ENCODE results near the gene UBAC1.
"Not testable (repeated sequence)": the region's sequence is repeated elsewhere in the genome, so short reads cannot be mapped to it uniquely, and the experiment has no call there.

Gene UBAC1

GRCh38 chr9:135911233-135911632, 49.9 kb downstream of the UBAC1 start:
- not testable (repeated sequence) for DNase-seq

- DNase-seq, result no peak
These were observed 50.4 kb downstream of the UBAC1 start for GRCh38 chr9:135910757-135911156.

DNA sequence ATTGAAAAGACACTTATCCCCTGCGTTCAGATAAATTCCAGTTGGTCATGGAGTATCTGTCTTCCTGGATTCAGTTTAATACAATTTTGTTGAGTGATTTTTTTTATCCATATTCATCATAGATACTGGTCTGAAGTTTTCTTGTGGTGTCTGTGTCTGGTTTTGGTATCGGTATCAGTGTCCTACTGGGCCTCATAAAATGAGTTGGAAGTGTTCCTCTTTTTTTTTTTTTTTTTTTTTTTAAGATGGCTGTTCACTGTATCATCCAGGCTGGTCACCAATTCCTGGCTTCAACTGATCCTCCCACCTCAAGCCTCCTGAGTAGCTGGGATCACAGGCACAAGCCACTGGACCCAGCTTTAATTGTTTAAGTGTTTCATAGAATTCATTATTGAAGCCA, 51.0 kb downstream of the UBAC1 start:
- DNase-seq, result no peak

DNA sequence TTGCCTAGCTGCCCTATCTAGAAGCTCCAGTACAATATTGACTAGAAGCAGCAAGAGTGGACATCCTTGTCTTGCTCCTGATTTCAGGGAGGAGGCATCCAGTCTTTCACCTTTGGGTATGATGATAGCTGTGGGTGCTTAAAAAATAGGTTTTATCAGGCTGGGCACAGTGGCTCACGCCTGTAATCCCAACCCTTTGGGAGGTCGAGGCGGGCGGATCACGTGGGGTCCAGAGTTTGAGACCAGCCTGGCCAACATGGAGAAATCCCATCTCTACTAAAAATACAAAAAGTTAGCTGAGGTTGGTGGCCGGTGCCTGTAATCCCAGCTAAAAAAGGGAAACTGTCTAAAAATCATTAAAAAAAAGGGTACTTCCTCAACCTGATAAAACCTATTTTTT, 51.8 kb downstream of the UBAC1 start:
- no peak for DNase-seq

- no peak for DNase-seq
These were observed 52.4 kb downstream of the UBAC1 start for GRCh38 chr9:135908754-135909204.

DNA sequence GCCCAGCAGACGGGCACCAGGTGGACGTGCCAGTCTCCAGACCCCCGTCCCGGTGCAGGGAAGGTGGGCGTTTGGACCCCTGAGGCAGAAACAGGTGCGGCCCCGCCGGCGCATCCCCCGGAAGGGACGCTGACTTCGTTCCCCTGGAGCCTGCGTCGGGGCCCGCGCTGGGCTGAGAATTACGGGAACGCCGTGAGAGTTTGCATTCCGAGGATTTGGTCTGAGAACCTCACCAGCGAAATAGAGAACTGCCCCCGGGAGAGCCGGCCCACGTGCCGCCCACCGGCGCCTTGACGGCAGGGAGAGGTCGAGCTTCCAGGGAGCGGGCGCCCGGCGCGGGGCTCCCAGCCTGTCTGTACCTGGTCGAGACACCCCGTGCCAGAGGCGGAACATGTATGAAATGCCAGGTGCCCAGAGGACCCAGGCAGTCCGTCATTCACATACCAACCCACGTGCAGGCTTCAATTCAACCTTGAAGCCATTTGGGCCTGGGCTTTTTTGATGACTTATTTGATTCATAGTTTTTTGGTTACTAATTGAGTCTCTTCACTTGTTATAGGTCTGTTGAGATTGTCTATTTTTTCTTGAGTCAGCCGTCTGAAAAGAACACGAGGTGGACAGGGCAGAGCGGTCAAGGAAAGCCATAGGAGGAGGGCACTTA, 53.0 kb downstream of the UBAC1 start:
- DNase-seq, result no peak

DNA sequence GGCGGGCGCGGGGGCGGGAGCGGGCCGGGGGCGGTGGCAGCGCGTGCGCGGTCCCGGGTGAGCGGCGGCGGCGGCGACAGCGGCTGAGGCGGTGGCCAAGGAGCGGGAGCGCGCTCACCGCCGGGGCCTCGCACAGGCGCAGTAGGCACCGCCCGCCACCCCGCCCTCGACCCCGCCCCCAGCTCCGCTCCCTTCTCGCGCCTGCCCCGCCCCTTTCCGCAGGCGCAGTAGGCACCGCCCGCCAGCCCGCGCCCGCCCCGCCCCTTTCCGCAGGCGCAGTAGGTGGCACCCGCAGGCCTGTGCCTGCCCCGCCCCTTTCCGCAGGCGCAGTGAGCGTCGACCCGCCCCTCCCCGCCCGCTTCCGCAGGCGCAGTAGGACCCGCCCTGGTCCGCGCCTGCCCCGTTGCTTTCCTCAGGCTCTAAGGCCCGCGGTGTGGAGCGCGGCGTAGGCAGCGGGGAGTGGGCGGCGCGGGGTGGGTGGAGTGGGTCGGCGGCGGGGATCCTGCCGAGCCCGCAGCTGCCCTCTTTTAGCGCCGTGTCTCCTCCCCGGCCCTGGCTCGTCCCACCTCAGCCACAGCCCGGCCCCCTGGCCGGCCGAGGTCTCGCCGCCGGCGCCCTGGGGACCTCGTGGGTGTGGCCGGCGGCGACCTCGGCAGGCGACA, 53.6 kb downstream of the UBAC1 start, which contains the start of gene CAMSAP1:
CAMSAP1 (minus strand) TSS at position 116 of the 662 bp plus-strand sequence. CDS start 387 bp downstream, outside the sequence.
- DNase-seq, result peak; percentile 86

DNA sequence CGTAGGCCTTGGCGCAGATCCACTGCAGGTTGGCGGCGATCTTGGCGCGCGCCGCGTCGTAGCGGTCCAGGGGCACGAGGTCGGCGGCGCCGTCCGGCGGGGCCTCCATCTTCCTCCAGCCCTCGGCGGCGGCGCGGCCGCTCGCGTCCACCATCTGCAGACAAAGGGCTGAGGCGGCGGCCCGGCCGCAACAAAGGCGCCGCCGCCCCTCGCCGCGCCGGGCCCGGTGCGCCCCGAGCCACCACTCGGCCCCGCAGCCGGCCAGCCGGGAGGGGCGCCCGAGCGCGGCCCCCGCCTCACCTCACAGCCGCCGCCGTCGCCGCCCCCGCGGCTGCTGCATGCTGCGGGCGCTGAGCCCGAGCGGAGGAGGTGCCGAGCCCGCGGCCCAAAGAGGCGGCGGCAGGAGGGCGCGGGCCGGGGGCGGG, 54.2 kb downstream of the UBAC1 start:
- peak; percentile 17 for DNase-seq

DNA sequence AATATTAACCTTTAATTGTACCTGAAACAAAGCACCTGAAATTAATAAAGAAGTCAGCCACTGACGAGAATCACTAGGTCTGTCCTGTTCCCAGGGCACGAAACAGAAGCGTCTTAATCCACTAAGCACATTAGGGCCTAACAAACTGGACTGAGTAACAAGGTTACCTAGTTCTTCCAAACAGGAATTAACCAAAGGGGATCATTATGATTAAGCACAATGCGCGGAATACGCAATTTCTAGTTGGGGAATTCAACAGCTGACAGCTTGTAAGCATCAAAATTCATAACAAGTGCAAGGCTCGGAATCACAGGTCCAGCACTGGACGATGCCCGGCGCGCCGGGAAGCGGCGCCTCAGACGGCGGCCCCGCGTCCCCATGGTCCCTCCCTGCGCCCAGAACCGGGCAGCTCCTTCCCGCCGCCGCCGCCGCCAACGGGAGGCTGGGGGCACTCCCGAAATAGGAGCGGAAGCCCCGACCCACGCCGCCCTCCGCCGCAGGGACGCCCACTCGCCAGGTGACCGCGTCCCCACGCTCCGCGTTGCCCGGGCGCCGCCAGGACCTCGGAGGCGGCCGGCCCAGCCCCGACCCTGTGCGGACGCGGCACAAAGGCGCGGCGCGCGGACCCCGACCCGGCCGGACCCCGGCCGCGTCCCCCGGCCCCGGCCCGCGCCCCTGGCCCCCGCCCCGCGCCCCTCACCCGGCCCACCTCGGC, 54.7 kb downstream of the UBAC1 start:
- peak; percentile 25 for DNase-seq

- no peak for DNase-seq
These were observed 55.6 kb downstream of the UBAC1 start for GRCh38 chr9:135905380-135906258.

DNA sequence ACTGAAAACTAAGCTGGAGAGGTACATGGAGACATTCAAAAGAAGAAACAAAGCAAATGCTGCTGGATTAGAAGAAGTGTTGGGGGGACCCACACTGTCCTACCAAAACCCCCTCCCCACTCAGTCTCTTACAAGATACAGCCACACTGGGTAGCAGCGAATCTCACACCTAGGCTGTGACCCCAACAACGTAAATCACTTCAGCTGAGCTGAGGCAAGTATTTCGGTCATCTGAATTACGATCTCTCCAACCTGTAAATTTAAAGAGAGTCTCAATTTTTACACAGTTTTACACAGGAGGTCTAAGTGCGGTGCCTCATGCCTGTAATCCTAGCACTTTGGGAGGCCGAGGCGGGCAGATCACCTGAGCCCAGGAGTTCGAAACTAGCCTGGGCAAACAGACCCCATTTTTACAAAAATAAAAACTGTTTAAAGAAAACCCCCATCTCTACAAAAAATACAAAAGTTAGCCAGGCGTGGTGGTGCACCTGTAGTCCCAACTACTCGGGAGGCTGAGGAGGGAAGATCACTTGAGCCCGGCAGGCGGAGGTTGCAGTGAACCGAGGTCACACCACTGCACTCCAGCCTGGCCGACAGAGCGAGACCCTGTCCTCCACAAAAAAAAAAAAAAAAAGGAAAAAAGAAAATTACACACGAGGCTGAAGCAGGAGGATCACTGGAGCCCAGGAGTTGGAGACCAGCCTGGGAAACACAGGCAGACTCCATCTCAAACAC, 57.2 kb downstream of the UBAC1 start:
- no peak for DNase-seq

- no peak for DNase-seq
These were observed 57.9 kb downstream of the UBAC1 start for GRCh38 chr9:135903358-135903656.

DNA sequence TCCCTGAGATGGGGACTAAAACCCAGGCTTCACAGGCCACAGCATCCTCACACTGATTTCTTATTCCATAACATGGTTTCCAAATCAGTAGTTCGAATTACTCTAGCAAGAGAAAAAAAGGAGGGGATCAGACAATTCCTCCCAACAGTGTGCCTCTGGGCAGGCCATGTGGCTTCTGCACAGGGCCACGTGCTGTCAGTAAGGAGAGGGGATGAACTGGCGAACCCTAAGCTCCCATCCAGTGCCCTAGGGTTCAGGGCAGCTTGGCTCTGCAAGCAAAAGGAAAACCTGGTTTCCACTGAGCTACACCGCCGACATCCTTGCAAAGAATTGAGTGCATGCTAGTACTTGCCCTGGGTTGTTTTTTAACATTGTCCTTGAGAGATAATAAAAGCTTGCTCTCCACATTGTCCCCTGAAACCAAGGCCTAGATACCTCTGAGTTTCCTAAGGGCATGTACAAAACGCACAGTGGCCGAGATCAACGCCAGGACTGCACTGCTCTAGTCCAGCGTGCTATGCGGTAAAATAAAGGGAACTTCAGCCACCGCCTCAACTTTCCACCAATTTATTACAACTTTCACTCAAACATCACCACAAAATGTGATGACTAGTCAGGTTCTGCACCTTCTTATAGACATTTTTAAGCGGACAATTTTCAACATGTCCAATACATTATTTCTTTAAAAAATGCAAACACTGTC, 58.4 kb downstream of the UBAC1 start:
- no peak for DNase-seq

DNA sequence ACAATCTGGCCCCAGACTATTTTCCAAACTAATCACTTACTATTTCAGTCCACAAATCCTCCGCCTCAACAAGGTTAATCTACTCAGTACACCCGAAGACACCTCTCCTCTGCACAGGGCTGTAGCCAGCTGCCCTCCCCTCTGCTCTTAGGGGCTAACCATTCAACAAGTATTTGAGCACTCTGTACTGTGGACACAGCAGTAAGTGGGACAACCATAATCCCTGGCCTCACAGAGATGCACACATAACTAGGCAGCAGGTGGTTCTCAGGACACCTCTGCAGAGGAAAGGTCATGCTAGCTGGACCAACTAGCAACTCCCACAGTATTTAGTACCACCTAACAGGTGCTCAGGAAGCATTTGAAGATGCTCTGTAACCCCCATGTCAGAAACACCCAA, 59.3 kb downstream of the UBAC1 start:
- DNase-seq, result no peak

GRCh38 chr9:135901031-135901758, 60.0 kb downstream of the UBAC1 start:
- no peak for DNase-seq

DNA sequence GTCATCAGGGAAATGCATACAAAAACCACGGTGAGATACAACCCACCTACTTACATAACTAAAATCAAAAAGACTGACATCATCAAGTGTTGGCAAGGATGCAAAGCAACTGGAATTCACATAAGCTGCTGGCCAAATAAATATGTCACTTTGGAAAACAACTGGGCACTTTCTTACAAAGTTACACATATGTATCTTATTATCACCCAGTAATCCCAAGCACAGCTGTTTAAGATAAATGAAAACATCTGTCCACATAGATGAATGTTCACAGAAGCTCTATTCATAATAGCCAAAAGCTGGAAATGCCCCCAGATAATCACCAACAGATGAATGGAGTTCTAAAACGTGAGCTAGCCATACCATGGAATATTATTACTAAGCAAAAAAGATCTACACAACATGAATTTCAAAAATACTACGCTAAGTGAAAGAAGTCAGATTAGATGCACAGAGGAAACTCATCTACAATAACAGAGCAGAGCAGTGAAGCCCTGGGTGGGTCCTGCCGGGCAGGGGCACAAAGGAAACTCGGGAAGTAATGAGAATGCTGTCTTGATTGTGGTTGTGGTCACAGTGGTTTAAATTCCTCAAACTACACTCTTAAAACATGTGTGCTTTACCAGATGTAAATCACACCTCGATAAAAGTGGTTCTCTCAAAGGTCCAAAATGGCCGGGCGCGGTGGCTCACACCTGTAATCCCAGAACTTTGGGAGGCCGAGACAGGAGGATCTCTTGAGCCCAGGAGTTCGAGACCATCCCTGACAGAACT, 62.4 kb downstream of the UBAC1 start:
- no peak for DNase-seq

GRCh38 chr9:135896626-135897025, 64.5 kb downstream of the UBAC1 start:
- DNase-seq, result no peak

DNA sequence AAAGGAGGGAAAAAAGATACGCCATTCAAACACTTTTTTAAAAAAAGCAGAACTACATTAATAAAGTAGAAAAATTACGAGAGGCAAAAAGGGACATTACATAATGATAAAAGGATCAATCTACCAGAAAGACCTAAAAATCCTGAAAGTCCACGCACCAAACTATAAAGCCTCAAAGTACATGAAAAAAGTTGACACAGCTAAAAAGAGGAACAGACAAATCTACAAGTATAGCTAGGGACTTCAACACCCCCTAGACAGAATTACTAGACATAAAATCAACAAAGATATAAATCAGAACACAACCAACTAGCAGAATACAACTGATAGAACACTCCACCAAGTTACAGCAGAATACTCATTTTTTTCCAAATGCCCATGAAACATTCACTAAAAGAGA, 65.0 kb downstream of the UBAC1 start:
- no peak for DNase-seq

GRCh38 chr9:135895202-135895848, 65.8 kb downstream of the UBAC1 start:
- DNase-seq, result no peak

DNA sequence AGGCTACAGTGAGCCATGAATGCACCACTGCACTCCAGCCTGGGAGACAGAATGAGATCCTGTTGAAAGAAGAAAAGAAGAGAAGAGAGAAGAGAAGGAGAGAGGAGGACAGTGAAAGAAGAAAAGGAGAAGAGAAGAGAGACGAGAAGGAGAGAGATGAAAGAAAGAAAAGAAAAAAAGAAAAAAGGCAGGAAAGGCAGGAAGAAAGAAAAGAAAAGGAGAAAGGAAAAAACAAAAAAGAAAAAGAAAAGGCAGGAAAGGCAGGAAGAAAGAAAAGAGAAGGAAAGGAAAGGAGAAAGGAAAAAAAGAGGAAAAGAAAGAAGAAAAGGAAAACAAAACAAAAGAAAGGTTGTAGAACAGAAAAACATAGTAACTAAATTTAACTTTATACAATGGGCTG, 68.1 kb downstream of the UBAC1 start:
- no peak for DNase-seq
